Hematopoietic multipotent progenitor cell treated with erythropoietin and hydrocortisone succinate and interleukin-3 and kit ligand, for 8 days (in vitro differentiated cells): ENCODE measurements around the gene OLFML2A.

Experiments
- DNase-seq: peaks from one replicate; pipeline ENCODE4 v3.0.0-alpha.2; 2015

The OLFML2A gene

DNA sequence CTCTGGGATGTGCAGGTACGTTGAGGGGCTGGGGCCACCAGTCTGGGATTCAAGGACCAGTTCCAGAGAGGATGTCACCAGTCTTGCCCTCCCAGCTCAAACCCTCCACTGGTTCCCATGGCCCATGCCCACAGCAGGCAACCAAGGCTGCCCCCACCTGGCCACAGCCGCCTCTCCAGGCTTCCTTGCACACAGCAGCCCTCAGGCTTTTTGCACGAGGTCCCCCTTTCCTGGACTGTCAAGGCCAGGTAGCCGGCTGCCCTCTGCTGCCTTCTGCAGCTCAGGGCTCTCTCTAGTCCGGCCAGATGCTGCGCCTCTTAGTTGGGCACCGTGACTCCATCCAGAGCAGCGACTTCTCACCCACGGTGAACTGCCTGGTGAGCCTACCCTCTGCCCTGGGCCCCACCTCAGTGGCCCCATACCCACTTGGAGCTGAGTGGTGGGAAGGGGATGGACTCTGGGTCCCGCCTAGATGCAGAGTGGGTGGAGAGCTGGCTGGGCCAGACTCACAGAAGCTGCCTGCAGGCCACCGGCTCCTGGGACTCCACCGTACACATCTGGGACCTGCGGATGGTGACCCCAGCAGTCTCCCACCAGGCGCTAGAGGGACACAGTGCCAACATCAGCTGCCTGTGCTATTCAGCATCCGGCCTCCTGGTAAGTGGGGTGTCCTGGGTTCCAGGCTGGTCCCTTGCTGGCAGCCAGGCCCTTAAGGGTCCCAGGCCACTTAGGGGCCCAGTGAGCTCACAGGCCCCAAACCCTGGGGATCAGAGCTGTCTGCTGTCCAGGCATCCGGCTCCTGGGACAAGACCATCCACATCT, 79.2 kb downstream of the OLFML2A start:
- peak; percentile 54 for DNase-seq

DNA sequence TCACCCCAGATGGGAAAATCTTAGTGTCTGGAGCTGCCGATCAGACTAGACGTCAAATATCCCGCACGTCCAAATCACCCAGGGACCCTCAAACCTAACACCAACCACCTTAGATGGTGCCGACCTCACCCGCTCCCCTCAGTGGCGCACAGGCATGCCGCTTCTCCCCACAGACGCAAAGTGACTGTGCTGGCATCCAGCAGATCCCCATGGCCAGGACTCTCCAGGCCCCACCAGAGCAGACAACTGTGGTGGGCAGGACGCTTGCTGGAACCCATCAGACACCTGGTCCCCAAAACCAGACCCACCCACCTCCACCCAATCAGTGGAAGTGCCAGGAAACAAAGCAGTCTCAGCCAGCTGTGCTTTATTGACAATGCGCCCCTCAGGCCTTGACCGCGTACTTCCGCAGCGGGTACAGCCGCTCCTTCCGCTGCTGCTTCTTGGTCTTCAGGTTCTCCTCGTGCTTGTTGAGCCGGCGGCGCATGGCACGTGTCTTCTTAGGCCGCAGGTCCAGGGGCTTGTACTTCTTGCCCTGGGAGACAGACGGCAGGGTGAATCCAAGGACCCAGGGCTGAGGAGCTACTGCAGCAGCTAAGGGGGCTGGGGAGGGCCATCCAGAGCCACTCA, 80.7 kb downstream of the OLFML2A start:
- DNase-seq: no peak

- DNase-seq: no peak
Observed at GRCh38 chr9:124858330-124859046, 81.6 kb downstream of the OLFML2A start.

DNA sequence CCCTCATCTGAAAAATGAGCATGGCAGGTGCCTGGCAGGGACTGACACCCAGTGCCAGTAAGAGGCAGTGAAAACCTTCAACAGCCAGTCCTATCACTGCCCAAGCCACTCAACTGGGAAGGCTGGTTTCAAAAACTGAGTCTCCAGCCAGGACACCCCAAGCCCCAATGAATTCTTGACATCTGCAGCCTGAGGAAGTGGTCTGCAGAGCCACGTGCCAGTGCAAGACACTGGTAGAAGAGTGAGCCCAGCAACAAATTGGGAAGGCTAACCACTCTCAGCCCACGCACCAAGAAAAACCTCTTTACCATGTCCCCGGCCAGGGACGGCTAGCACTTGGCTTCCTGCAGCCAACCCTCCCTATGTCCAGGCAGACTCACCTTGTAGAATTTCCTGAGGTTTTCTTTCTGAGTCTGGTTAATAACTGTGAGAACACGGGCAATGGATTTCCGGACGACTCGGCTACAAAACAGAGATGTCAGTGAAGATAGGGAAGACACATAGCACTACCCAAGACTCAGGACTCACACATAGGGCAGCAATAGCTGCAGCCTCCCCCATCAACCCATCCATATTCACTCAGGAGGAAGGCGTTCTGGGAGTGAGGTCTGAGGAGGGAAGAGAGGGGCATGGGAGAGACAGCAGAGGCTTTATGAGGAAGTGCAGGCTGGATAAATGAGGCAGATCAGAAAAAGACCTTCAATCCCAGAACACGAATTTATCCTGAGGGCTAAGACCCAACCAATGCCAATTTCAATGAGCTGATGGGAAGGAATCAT, 83.1 kb downstream of the OLFML2A start:
- DNase-seq: no peak

DNA sequence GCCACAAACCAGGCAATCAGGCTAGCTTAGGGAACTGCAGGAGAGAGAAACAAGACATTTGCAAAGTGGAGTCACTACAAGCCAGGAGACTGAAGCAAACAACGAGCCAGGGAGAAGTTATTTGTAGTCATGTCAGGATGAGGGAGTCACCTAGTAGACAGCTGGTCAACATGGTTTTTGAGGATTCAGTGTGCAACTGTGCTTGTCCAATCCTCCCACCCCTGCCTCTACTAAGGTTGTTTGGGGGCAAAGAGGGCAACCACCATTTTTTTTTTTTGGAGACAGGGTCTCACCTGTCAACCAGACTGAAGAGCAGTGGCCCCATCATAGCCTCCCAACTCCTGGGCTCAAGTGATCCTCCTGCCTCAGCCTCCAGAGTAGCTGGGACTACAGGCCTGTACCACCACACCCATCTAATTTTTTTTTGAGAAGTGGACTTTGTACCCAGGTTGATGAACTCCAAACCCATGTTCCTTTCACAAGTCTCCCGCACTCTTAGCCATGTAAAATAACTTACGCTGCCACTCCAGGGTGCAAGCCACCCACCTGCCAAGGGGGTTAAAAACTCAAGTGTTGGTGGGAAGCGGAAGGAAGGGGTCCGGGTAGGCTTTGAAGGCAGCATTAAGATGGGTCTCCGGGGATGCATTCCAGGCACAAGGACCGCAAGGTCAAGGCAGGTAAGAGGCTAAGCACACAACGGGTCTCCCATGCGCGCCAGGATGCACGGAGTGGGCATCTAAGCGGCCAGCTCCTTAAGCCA, 83.8 kb downstream of the OLFML2A start:
- no peak for DNase-seq

DNA sequence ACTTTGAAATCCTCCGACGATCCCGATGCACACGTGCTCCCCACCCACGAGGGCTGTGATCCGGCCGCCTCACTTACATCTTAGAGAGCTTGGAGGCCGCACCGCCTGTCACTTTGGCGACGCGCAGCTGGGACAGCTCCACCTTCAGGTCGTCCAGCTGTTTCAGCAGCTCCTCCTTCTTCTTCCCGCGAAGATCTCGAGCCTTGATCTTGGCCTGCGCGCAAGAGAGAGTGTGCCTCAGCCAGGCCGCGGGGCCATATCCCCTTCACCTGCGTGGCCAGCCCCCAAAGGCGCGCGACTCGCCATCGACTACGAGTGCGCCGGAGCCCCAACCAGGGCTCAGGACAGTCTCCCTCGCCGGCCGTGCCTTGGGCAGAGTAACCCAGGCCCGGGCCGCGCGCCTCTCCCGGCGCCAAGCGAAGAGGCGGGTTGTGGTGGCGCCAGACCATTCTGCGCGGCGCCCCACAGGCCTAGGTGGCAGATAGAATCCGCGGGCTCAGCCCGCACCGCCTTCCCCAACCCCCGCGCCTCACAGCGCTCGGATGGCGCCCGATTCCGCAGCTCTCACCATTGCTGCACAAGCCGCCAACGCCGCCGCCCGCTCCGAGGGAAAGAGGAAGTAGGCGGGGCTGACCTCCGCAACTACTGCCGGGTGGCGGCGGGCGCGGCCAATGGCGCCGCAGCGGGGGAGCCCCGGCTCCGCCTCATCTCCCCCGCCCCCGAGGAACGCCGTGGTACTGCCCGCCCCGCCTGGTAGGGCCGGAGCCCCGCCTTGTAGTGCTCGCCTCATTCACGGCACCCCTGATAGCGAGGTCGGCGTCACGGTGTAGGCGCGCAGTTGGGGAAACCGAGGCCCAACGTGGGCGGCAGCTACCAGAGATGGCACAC, 84.7 kb downstream of the OLFML2A start, which contains the start of the genes ARPC5L and RPL35:
ARPC5L (plus strand) TSS at position 789 of the 888 bp plus-strand sequence. CDS start 7,161 bp downstream, outside the sequence.
RPL35 (minus strand) TSS at position 616 of the 888 bp plus-strand sequence; CDS start at position 571, 45 bp downstream.
- DNase-seq: peak; percentile 92

DNA sequence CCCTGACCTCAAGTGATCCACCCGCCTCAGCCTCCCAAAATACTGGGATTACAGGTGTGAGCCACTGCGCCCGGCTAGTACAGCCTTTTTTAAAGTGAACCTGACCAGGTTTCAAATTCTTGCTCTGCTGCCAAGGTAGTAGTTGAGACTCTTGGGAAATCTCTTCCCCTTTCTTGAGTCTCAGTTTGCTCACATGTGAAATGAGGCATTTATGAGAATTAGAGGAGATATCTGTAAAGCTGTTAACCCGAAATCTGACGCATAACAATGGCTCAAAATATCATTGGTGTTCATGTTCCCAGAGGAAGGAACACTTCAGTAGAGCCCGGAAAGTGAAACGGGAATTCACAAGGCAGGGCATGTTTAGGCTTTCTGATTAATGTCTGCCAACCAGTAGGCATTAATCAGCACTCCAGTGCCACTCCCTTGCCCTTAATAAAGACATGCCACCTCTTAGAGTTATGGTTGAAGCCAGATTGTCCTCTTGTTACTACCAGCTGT, 86.5 kb downstream of the OLFML2A start:
- DNase-seq: peak; percentile 39
